HS-27A (cell line): ENCODE results near the gene ZNF324.
"Not testable (repeated sequence)": the region's sequence is repeated elsewhere in the genome, so short reads cannot be mapped to it uniquely, and the experiment has no call there.

Experiments
- DNase-seq: peaks from one replicate; pipeline ENCODE4 v3.0.0-alpha.2; 2012; ENCODE audit warnings: low read depth, missing footprints

Gene ZNF324

GRCh38 chr19:58471736-58472135 lies 4.9 kb downstream of the ZNF324 start:
- no peak for DNase-seq

DNA sequence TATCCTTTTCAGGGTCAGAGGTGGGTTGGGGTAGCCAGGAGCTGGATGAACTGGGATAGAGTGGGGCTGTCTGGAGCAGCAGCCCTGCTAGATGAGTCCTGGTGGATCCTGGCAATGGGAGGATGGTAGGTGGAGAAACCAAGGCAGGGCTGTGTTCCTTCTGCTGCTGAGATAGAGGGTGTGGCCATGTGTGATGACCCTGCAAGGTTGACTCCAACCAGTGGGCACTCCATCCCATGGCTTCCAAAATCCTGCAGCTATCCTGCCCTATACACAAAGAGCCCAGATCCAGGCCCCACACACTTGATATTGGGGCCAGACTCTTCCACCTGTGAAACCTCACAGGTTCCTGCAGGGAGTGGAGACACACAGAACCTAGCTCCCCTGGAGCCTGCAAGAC lies 6.9 kb downstream of the ZNF324 start:
- DNase-seq: no peak

- no peak for DNase-seq
Observed at GRCh38 chr19:58474291-58474996, 7.6 kb downstream of the ZNF324 start.

GRCh38 chr19:58474997-58475713 lies 8.3 kb downstream of the ZNF324 start:
- DNase-seq: no peak

DNA sequence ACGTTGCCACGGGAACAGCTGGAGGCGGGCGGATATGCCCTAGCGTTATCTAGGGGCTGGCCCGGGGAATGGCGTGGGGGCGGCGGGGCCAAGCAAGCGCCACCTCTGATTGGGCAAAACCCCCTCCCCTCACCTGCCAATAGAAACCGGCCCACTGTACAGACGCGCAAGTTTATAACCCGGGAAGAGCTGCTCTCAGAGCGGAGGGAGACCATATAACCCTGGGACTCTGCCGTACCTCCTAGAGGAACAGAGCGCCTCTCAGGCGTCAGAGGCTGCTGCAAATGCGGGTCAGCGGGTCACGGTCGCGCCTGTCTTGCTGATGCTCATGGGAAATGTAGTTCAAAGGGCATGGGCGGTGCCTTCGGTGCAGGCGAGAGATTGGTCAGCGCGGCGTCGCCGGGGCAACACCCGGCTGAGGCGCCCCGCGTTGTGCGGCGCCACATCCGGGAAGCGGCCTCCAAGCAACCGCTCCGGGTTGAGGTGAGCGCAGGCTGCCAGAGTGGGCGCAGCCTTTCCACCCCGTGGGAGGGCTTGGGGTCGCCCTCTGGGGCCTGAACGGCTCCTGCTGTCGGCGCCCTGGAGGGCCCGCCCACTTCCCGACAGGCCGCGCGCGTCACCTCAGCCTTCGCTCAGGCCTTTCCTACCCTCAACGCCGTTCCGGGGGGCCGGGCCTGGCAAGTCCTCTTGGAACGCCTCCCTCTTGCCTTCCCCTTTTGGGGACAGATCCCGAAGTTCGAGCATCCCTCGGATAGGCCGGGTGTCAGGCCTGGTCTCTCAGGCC lies 9.0 kb downstream of the ZNF324 start, which contains the start of gene ZNF446:
TSS of gene ZNF446 (plus strand) at position 639 of the 784 bp plus-strand sequence. CDS start 867 bp downstream, outside the sequence.
- peak; percentile 97 for DNase-seq

GRCh38 chr19:58476498-58477015 lies 9.7 kb downstream of the ZNF324 start:
- DNase-seq: no peak

DNA sequence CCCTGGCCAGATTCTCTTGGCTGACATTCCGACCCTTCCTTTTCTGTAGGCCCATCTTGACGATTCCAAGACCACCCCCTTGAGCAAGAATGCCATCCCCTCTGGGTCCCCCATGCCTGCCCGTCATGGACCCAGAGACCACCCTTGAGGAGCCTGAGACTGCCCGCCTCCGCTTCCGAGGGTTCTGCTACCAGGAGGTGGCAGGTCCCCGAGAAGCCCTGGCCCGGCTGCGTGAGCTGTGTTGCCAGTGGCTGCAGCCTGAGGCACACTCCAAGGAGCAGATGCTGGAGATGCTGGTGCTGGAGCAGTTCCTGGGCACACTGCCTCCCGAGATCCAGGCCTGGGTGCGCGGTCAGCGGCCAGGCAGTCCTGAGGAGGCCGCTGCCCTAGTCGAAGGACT lies 10.2 kb downstream of the ZNF324 start:
- no peak for DNase-seq

GRCh38 chr19:58477871-58478270 lies 11.0 kb downstream of the ZNF324 start:
- no peak for DNase-seq

GRCh38 chr19:58479303-58479702 lies 12.4 kb downstream of the ZNF324 start:
- no peak for DNase-seq

GRCh38 chr19:58479736-58480480 lies 13.0 kb downstream of the ZNF324 start:
- DNase-seq: no peak

- DNase-seq: no peak
Observed at GRCh38 chr19:58480481-58480830, 13.6 kb downstream of the ZNF324 start.

GRCh38 chr19:58480831-58481230 lies 14.0 kb downstream of the ZNF324 start:
- no peak for DNase-seq

GRCh38 chr19:58482372-58482771 lies 15.5 kb downstream of the ZNF324 start:
- DNase-seq: no peak

DNA sequence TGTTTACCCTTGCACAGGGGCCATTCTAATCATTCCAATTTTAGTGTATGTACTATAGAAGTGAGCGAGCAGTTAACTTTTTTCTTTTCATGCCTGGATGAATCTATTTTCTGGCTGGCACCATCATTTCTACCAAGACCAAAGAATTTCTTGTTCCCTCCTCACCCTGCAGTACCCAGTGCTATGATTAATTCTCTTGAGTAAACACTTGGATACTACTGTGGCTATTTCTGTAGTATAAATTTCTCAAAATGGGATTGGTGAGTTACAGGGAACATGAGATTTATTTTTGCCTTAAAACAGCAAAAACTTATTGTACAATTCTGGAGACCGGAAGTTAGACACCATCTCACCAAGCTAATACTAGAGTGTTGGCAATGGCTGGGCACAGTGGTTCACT lies 16.9 kb downstream of the ZNF324 start:
- DNase-seq: no peak

- DNase-seq: not testable (repeated sequence)
Observed at GRCh38 chr19:58484349-58484748, 17.5 kb downstream of the ZNF324 start.

DNA sequence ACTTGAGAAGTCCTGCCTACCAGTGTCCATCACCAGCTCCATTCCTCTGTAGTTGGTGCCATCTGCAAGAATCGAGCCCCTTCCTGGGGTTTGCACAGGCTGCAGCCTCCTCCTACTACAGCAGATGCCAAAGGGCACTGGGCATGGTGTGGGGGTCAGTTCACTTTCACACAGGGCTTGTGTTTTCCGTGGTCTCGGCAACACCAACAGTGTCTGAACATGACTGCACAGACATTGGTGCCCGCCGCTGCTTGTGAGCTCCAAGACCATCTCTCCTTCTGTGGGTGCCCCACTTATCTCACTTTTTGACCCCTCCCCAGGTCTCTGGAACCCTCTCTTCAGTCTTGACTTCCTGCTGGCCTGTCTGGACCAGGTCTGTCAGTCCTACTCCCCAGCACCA lies 24.5 kb downstream of the ZNF324 start:
- DNase-seq: no peak

- no peak for DNase-seq
Observed at GRCh38 chr19:58492265-58492664, 25.4 kb downstream of the ZNF324 start.

GRCh38 chr19:58497634-58498170 lies 30.8 kb downstream of the ZNF324 start:
- no peak for DNase-seq

- DNase-seq: no peak
Observed at GRCh38 chr19:58498316-58499020, 31.6 kb downstream of the ZNF324 start.

GRCh38 chr19:58499021-58499927 lies 32.4 kb downstream of the ZNF324 start:
- DNase-seq: peak; percentile 51
